ENCODE results near the gene CHD6.

The CHD6 gene

GRCh38 chr20:41463567-41463966 is 154.6 kb downstream of the CHD6 start:
- H3K4me3 ChIP-seq (replicated peaks; ENCODE audit: insufficient read depth, low read length), result no peak overlapping the region
- no peak overlapping the region for H3K27ac ChIP-seq (replicated peaks)
- no peak for TF ChIP-seq SPI1 (IDR thresholded peaks at IDR 0.05; ENCODE audit: borderline replicate concordance, low read depth)
- no peak for TF ChIP-seq REST (IDR thresholded peaks at IDR 0.05; ENCODE audit: insufficient replicate concordance, low read depth)
- no peak for TF ChIP-seq GABPA (IDR thresholded peaks at IDR 0.05; ENCODE audit: low read depth)
- TF ChIP-seq CTCF (IDR thresholded peaks at IDR 0.05; ENCODE audit: insufficient read depth, low read length), result no peak
- TF ChIP-seq POLR2AphosphoS5 (IDR thresholded peaks at IDR 0.05; ENCODE audit: low read depth), result no peak
- DNase-seq (ENCODE audit: low read depth in 1 of 2, low spot score in 1 of 2), result no peak
- no peaks in the 10 kb centered on the region for H3K27me3 ChIP-seq (ENCODE audit: insufficient read depth, poor library complexity, severe bottlenecking)

GRCh38 chr20:41462372-41463161 is 155.6 kb downstream of the CHD6 start:
- no peak for TF ChIP-seq REST (IDR thresholded peaks at IDR 0.05; ENCODE audit: insufficient replicate concordance, low read depth)
- TF ChIP-seq CTCF (IDR thresholded peaks at IDR 0.05; ENCODE audit: insufficient read depth, low read length), result no peak
- no peak for TF ChIP-seq POLR2AphosphoS5 (IDR thresholded peaks at IDR 0.05; ENCODE audit: low read depth)
- TF ChIP-seq SPI1 (IDR thresholded peaks at IDR 0.05; ENCODE audit: borderline replicate concordance, low read depth), result no peak
- TF ChIP-seq GABPA (IDR thresholded peaks at IDR 0.05; ENCODE audit: low read depth), result no peak
- Histone ChIP-seq H3K27me3 (ENCODE audit: insufficient read depth, poor library complexity, severe bottlenecking) (no peaks in the 10 kb centered on the region), H3K4me3 (replicated peaks; ENCODE audit: insufficient read depth, low read length) (no peak overlapping the region), H3K27ac (replicated peaks) (no peak overlapping the region)
- DNase-seq (ENCODE audit: low read depth in 1 of 2, low spot score in 1 of 2), result no peak

- H3K4me3 ChIP-seq (replicated peaks; ENCODE audit: insufficient read depth, low read length), result no peak overlapping the region
- no peak overlapping the region for H3K27ac ChIP-seq (replicated peaks)
- DNase-seq (ENCODE audit: low read depth in 1 of 2, low spot score in 1 of 2), result no peak
- no peak for TF ChIP-seq SPI1 (IDR thresholded peaks at IDR 0.05; ENCODE audit: borderline replicate concordance, low read depth)
- H3K27me3 ChIP-seq (ENCODE audit: insufficient read depth, poor library complexity, severe bottlenecking), result no peaks in the 10 kb centered on the region
Measured at GRCh38 chr20:41458761-41459160, 159.4 kb downstream of the CHD6 start.

GRCh38 chr20:41457173-41457857 is 160.9 kb downstream of the CHD6 start:
- H3K4me3 ChIP-seq (replicated peaks; ENCODE audit: insufficient read depth, low read length), result no peak overlapping the region
- no peaks in the 10 kb centered on the region for H3K27me3 ChIP-seq (ENCODE audit: insufficient read depth, poor library complexity, severe bottlenecking)
- no peak for TF ChIP-seq CTCF (IDR thresholded peaks at IDR 0.05; ENCODE audit: insufficient read depth, low read length)
- TF ChIP-seq GABPA (IDR thresholded peaks at IDR 0.05; ENCODE audit: low read depth), result no peak
- TF ChIP-seq SPI1 (IDR thresholded peaks at IDR 0.05; ENCODE audit: borderline replicate concordance, low read depth), result no peak
- TF ChIP-seq POLR2AphosphoS5 (IDR thresholded peaks at IDR 0.05; ENCODE audit: low read depth), result no peak
- no peak for TF ChIP-seq REST (IDR thresholded peaks at IDR 0.05; ENCODE audit: insufficient replicate concordance, low read depth)
- no peak for DNase-seq (ENCODE audit: low read depth in 1 of 2, low spot score in 1 of 2)
- H3K27ac ChIP-seq (replicated peaks), result no peak overlapping the region
